HG03439 (cell line): ENCODE data around the gene PKD2L2.
"Not testable (repeated sequence)": the region's sequence is repeated elsewhere in the genome, so short reads cannot be mapped to it uniquely, and the experiment has no call there.

ENCODE experiments used
- ATAC-seq: cut with Tn5 transposase; IDR thresholded peaks from one replicate; pipeline ENCODE4 v1.9.1; 2021; ENCODE audit warnings: mild to moderate bottlenecking, moderate library complexity; ENCODE audit not compliant: unreplicated experiment

PKD2L2 gene

DNA sequence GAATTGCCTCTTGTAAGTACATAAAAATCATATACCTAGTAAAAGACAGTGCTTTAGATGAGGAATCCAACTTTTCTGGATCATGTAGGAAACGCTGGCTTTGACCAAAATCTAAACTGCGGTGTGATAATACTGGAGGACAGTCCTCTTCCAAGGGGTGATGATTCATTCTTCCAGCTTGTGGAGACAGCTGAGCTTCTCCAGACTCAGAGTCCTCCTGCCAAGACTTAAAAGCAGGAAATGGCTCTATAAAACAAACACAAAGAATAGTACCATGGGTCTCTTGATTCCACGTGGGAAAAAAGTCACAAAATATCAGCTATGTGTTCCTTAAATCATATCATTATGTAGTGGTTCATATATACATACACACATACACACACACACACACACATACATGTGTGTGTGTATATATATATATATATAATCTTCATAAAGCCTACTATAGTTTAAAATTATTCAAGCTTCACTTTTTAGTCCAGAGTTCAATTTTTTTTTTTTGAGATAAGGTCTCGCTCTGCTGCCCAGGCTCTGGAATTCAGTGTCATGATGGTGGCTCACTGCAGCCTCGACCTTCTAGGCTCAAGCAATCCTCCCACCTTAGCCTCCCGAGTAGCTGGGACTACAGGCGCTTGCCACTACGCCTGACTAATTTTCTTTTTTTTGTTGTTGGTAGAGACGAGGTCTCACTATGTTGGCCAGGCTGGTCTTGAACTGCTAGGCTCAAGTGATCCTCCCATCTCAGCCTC lies 65.0 kb downstream of the PKD2L2 start:
- no peak for ATAC-seq

DNA sequence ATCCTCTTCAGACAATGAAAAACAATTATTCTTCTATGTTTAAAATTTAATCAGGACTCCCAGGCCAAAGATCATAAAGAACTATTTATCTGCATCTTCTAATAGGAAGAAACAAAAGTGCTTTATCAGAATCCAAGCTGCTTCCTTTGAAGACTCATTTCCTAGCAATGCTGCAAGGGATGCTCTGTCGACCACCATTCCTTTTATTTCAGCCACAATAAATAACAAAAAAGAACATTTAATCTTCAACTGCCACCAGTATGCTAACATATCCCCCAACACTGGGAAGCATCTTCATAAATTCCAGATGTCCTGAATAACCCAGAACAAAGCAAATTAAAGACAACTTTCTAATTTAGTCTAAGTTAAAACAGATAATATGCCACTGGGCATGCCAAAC lies 68.7 kb downstream of the PKD2L2 start:
- ATAC-seq = no peak

DNA sequence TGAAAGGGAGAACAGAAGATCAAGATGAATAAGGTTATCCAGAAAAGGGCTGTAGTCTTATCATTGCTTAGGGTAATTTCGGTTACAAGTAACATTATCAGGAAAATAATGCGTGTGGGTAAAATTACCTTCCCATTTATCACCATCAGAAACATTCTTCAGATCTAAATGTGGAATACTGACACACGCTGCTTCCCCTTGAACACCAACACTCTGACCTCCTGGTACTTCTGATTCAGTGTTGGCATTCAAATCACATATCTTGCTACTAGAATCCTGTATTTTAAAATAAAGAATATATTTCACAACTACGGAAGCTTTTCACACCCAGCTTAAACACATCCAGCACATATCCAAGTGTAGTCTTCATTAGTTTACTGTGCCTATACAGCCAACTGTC lies 70.2 kb downstream of the PKD2L2 start:
- ATAC-seq = no peak

DNA sequence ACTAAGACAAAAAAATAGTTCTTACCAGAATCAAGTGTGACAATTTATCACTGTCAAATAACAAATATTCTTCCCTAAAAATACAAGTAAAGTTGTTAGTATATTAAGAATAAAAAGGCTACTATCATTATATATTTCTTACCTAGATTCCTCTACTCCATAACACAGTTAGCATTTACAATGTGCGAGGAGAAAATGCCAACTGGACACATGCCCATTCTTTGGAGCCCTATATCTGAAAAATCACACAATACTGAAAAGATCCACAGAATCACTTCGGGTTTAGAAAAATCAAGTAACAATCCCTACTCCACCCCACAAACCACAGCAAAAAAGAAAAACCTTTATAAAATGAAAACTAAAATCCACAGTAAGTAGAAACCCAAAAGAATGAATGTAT lies 70.9 kb downstream of the PKD2L2 start:
- ATAC-seq = no peak

DNA sequence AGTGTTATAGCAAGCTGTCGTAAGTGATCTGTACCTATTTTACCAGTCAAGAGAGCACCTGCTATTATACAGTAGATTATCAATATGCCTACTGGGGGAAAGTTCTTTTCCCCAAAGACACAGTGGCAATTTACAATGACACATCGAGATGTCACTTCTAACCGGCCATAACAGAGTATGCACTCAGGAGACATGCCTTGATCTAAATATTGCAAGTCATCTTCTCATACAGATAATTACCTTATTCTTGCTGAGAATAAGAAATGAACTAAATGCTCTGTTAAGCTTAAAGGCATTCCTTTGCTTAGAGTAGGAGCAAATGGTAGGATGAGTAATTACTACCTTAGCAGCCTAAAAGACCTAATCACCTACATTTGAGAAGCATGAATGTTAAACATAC lies 71.6 kb downstream of the PKD2L2 start:
- ATAC-seq = no peak

DNA sequence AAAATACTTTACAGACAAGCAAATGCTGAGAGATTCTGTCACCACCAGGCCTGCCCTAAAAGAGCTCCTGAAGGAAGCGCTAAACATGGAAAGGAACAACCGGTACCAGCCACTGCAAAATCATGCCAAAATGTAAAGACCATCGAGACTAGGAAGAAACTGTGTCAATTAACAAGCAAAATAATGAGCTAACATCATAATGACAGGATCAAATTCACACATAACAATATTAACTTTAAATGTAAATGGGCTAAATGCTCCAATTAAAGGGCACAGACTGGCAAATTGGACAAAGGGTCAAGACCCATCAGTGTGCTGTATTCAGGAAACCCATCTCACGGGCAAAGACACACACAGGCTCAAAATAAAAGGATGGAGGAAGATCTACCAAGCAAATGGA lies 81.1 kb downstream of the PKD2L2 start:
- not testable (repeated sequence) for ATAC-seq

DNA sequence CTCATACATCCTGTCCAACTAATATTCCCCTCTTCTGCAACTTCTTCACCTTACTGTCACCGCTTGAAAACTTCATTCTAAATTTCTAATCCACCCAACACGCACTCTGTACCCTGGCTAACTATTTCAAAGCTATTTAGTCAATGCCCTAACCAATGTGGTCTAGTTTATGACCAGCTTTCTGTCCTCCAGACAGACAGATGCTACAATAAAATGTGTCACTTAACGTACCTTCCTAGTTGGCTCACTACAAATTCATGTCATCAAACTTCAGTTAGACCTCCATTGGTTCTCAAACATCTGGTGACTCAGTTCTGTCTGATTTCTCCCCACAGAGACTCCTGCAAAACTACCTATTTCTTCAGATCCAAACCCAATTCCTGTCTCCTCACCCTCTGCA lies 86.0 kb downstream of the PKD2L2 start:
- ATAC-seq = no peak

DNA sequence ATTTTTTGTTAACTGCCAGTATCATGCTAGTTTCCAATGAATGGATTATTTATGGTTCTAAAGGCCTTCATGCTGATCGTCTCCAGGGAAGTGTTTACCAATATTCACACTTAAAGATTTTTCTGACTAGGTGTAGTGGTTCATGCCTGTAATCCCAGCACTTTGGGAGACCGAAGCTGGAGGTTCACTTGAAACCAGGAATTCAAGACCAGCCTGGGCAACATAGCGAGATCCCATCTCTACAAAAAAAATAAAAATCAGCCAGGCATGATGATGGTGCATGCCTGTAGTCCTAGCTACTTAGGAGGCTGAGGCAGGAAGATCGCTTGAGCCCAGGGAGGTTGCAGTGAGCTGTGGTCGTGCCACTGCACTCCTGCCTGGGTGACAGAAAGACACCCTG lies 100.2 kb downstream of the PKD2L2 start:
- ATAC-seq = no peak
